IMR-90 (cell line): ENCODE measurements around the gene TMEFF1. TPM values are rescaled to one million over a fixed set of nuclear protein-coding genes. Genes with fewer than 3 reads are reported as not detected.

Experiments
- ATAC-seq: fragments of 200-7000 bp; cut with Tn5 transposase; 2 replicates; pipeline ENCODE4 v1.9.1; 2020; ENCODE audit warnings: low read depth, mild to moderate bottlenecking, moderate library complexity
- BruUV-seq: library from RNA; stranded (reverse); fragments of 400-500 nt; replicated peaks from 2 replicates; lab custom pipeline; 2021; lab: Mats Ljungman, UMichigan
- CTCF ChIA-PET: fragments of 300-600 bp; formaldehyde crosslinking; extraction: SDS; loops from one replicate; lab custom pipeline; 2021; ENCODE audit warnings: antibody characterized with exemption; lab: Yijun Ruan, JAX
- POLR2A ChIA-PET: fragments of 300-600 bp; sonication (Branson Sonifier 250); formaldehyde crosslinking; loops from one replicate; lab custom pipeline; 2022; ENCODE audit warnings: antibody characterized with exemption; ENCODE audit not compliant: unreplicated experiment; lab: Charles Lee
- DNase-seq: peaks from one replicate; pipeline ENCODE4 v3.0.0; 2013
- H2AFZ ChIP-seq: replicated peaks from 2 replicates; pipeline ENCODE3; 2013; ENCODE audit warnings: low read length, mild to moderate bottlenecking; ENCODE audit not compliant: poor library complexity
- H2AK5ac ChIP-seq: 2 replicates; pipeline ENCODE4 v1.6.1; 2013; ENCODE audit warnings: low read depth, low read length, inconsistent platforms
- H2AK9ac ChIP-seq: replicated peaks from 2 replicates; pipeline ENCODE3; 2013; ENCODE audit warnings: mild to moderate bottlenecking, low read depth, low read length, moderate library complexity; ENCODE audit not compliant: poor library complexity
- H2BK120ac ChIP-seq: 2 replicates; pipeline ENCODE4 v1.6.1; 2013; ENCODE audit warnings: low read depth, low read length, inconsistent platforms
- H2BK15ac ChIP-seq: 3 replicates; pipeline ENCODE4 v1.6.1; 2013; ENCODE audit warnings: low read depth, low read length, inconsistent platforms
- H2BK20ac ChIP-seq: 2 replicates; pipeline ENCODE4 v1.6.1; 2013; ENCODE audit warnings: low read depth, mild to moderate bottlenecking, inconsistent platforms, low read length, moderate library complexity
- H2BK5ac ChIP-seq: 2 replicates; pipeline ENCODE4 v1.6.1; 2013; ENCODE audit warnings: mild to moderate bottlenecking, low read depth, low read length, inconsistent platforms; ENCODE audit not compliant: poor library complexity, severe bottlenecking
- H3K14ac ChIP-seq: replicated peaks from 2 replicates; pipeline ENCODE4 v1.6.1; 2013; ENCODE audit warnings: low read depth, low read length, inconsistent platforms
- H3K18ac ChIP-seq: 2 replicates; pipeline ENCODE4 v1.6.1; 2013; ENCODE audit warnings: low read depth, low read length, control low read depth
- H3K23ac ChIP-seq: 2 replicates; pipeline ENCODE4 v1.6.1; 2013; ENCODE audit warnings: low read depth, low read length, inconsistent platforms
- H3K27ac ChIP-seq: 2 replicates; pipeline ENCODE4 v1.5.1; 2013; ENCODE audit warnings: mild to moderate bottlenecking, control low read depth, low read length; ENCODE audit not compliant: insufficient read depth
- H3K27me3 ChIP-seq: 2 replicates; pipeline ENCODE4 v1.6.1; 2013; ENCODE audit warnings: low read length; ENCODE audit not compliant: control insufficient read depth, insufficient read depth
- H3K36me3 ChIP-seq: 2 replicates; pipeline ENCODE4 v1.6.1; 2013; ENCODE audit warnings: low read length, mixed read lengths; ENCODE audit not compliant: control insufficient read depth, insufficient read depth
- H3K4ac ChIP-seq: 2 replicates; pipeline ENCODE4 v1.6.1; 2013; ENCODE audit warnings: low read depth, low read length, inconsistent platforms
- H3K4me1 ChIP-seq: 2 replicates; pipeline ENCODE4 v1.6.1; 2013; ENCODE audit warnings: low read length, mixed read lengths; ENCODE audit not compliant: control insufficient read depth, insufficient read depth
- H3K4me2 ChIP-seq: 2 replicates; pipeline ENCODE4 v1.6.1; 2013; ENCODE audit warnings: low read depth, mild to moderate bottlenecking, control low read depth, low read length, moderate library complexity
- H3K4me3 ChIP-seq: 2 replicates; pipeline ENCODE4 v1.5.1; 2013; ENCODE audit warnings: low read depth, mild to moderate bottlenecking, control low read depth, low read length, moderate library complexity; ENCODE audit not compliant: insufficient read depth
- H3K56ac ChIP-seq: 2 replicates; pipeline ENCODE4 v1.6.1; 2013; ENCODE audit warnings: low read length, inconsistent platforms; ENCODE audit not compliant: insufficient read depth; ENCODE audit errors: extremely low read depth
- H3K79me1 ChIP-seq, 2 experiments: 2 replicates each; pipeline ENCODE4 v1.6.1; 2013; ENCODE audit warnings: low read length in 2 of 2, inconsistent platforms in 1 of 2, low read depth in 1 of 2
- H3K9ac ChIP-seq: 2 replicates; pipeline ENCODE4 v1.6.1; 2013; ENCODE audit warnings: low read depth, low read length, control low read depth
- H3K9me1 ChIP-seq: 2 replicates; pipeline ENCODE4 v1.6.1; 2013; ENCODE audit warnings: low read length, inconsistent platforms; ENCODE audit not compliant: insufficient read depth
- H3K9me3 ChIP-seq: 2 replicates; pipeline ENCODE4 v1.6.1; 2013; ENCODE audit warnings: low read length; ENCODE audit not compliant: control insufficient read depth, insufficient read depth
- H4K20me1 ChIP-seq: 2 replicates; pipeline ENCODE4 v1.6.1; 2013; ENCODE audit warnings: low read length, inconsistent platforms; ENCODE audit not compliant: insufficient read depth
- H4K5ac ChIP-seq: 2 replicates; pipeline ENCODE4 v1.6.1; 2013; ENCODE audit warnings: mild to moderate bottlenecking, low read depth, low read length, control low read depth
- H4K8ac ChIP-seq, 2 experiments: 2 replicates each; pipeline ENCODE4 v1.6.1; 2013; ENCODE audit warnings: low read depth in 2 of 2, low read length in 2 of 2, control low read depth in 1 of 2, inconsistent platforms in 1 of 2
- H4K91ac ChIP-seq: 2 replicates; pipeline ENCODE4 v1.6.1; 2013; ENCODE audit warnings: low read depth, low read length, inconsistent platforms; ENCODE audit not compliant: insufficient read depth
- CEBPB ChIP-seq: IDR thresholded peaks from 2 replicates; pipeline ENCODE4 v1.6.1; 2012; ENCODE audit warnings: low read depth, low read length, improper control_type of control experiment
- POLR2A ChIP-seq: IDR thresholded peaks from 2 replicates; pipeline ENCODE4 v1.6.1; 2012; ENCODE audit warnings: mild to moderate bottlenecking, low read depth, low read length
- WGBS, 2 experiments: methylation state at CpG; one replicate each; pipeline versions ENCODE4 v1.1.5 to v1.1.7; 2013; ENCODE audit warnings: missing lambda C conversion rate in 2 of 2; ENCODE audit not compliant: insufficient read length in 1 of 2; ENCODE audit errors: extremely low coverage in 2 of 2; 5-methylcytosine and 5-hydroxymethylcytosine counted together
- dilution Hi-C: fragments of 300-500 bp; cut with HindIII; formaldehyde crosslinking; loops from one replicate; pipeline ENCODE4 v1.14.3; 2018; ENCODE audit warnings: low sequenced_read_pairs; ENCODE audit not compliant: unreplicated experiment
- in situ Hi-C: fragments of 300-500 bp; cut with MboI; formaldehyde crosslinking; loops from 3 replicates; pipeline ENCODE4 v1.14.3; 2019; ENCODE audit warnings: low sequenced_read_pairs, inconsistent platforms, mixed read lengths
- intact Hi-C: fragments of 100-400 bp; cut with micrococcal nuclease; formaldehyde crosslinking; loops from 2 replicates; pipeline ENCODE4 v1.10.0; 2022
- polyA plus RNA-seq, 3 experiments: library from polyadenylated mRNA; depleted of rRNA; stranded (reverse); fragments of >200 nt; gene quantifications; 2 replicates each; pipeline ENCODE4 v1.2.3, GENCODE V29; 2012; ENCODE audit warnings: low replicate concordance in 1 of 3
- total RNA-seq: library from RNA; depleted of rRNA; stranded (reverse); fragments of >200 nt; gene quantifications from 2 replicates; pipeline ENCODE4 v1.2.3, GENCODE V29; 2012

The TMEFF1 gene
- total and polyA plus RNA-seq, 2 of the 4 experiments (the other 2 are of a cell fraction) = 0.62 to 0.90 TPM

DNA sequence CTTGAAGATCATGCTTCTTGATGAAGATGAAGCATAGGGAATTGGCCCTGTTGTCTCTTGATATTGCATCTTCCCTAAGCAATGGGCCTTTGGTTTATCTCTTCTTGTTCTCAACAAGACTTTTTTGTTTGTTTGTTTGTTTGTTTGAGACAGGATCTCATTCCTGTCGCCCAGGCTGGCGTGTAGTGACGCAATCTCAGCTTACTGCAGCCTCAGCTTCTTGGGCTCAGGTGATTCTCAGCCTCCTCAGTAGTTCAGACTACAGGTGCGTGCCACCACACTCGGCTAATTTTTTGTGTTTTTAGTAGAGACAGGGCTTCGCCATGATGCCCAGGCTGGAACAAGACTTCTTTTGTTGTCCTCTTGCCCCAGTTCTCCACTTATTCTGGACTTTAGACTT is 5.2 kb downstream of the TMEFF1 start:
- ChIA-PET POLR2A (no interaction called here), CTCF (no interaction called here)
- Histone ChIP-seq H3K36me3 (no peaks in the 10 kb centered on the region), H2BK20ac (no peak overlapping the region), H4K20me1 (peaks cover 3% of the 10 kb centered on the region; the same call in 1 of the 2 replicates), H3K56ac (no peak overlapping the region), H3K79me1 (peaks cover 11 to 23% of the 10 kb centered on the region in 2 experiments), H3K4me3 (no peak overlapping the region), H4K91ac (no peak overlapping the region), H2AK5ac (no peak overlapping the region), H3K27me3 (no peaks in the 10 kb centered on the region), H3K9me1 (no peaks in the 10 kb centered on the region), H3K18ac (no peak overlapping the region), H2BK15ac (no peak overlapping the region), H2AK9ac (no peak overlapping the region), H3K27ac (no peak overlapping the region), H3K9me3 (no peaks in the 10 kb centered on the region), H3K4ac (no peak overlapping the region), H4K5ac (no peak overlapping the region), H3K14ac (no peak overlapping the region), H3K9ac (no peak overlapping the region), H2BK5ac (no peak overlapping the region), H3K4me2 (no peak overlapping the region), H4K8ac (no peak overlapping the region), H2AFZ (no peak overlapping the region), H3K4me1 (no peaks in the 10 kb centered on the region), H3K23ac (no peak overlapping the region), H2BK120ac (no peak overlapping the region)
- DNase-seq (no peak), ATAC-seq (no peak)
- no CpG with 5 or more reads among the region's 6 CpGs for WGBS, 2 experiments
- in situ Hi-C loops (no loop called here), intact Hi-C loops (no loop called here), dilution Hi-C loops (no loop called here)
- no TSS peak for BruUV-seq
- no peak for TF ChIP-seq POLR2A
- TF ChIP-seq CEBPB = peak; percentile 48
